ENCODE data around the gene RBMS1. TPM values are rescaled to one million over a fixed set of nuclear protein-coding genes. Genes with fewer than 3 reads are reported as not detected.
A peak's percentile ranks its signal among the peaks of the same experiment; 100 is the strongest.

The RBMS1 gene
- total RNA-seq, 4 donors from 2014 or later: 26.3 to 52.5 (median 37.5) TPM

GRCh38 chr2:160289126-160289525 is 204.5 kb downstream of the RBMS1 start:
- no peak overlapping the region for H3K4me3 ChIP-seq
- DNase-seq: no peak
- no peak for TF ChIP-seq POLR2A (IDR thresholded peaks at IDR 0.05)
- peaks cover 2 to 43% (median 22%) of the 10 kb centered on the region in 3 donors for H3K4me1 ChIP-seq
- H3K27ac ChIP-seq: peak overlapping the region in 3 of 4 donors; percentile 21 to 62 (median 43)
- WGBS, 2 donors: 65 to 77% methylated on average over 1 of the region's 1 CpG
- no peaks in the 10 kb centered on the region for H3K27me3 ChIP-seq
- H3K9me3 ChIP-seq: no peaks in the 10 kb centered on the region
- peaks cover 0 to 44% (median 9%) of the 10 kb centered on the region in 3 donors for H3K36me3 ChIP-seq
- intact Hi-C loops (cut with DNase I): no loop called here

- Histone ChIP-seq H3K27me3 (no peaks in the 10 kb centered on the region), H3K4me3 (no peak overlapping the region), H3K9me3 (no peaks in the 10 kb centered on the region), H3K27ac (peak overlapping the region in 3 of 4 donors; percentile 21 to 62 (median 43)), H3K36me3 (peaks cover 0 to 50% (median 9%) of the 10 kb centered on the region in 3 donors), H3K4me1 (peaks cover 0 to 35% (median 18%) of the 10 kb centered on the region in 3 donors)
- intact Hi-C loops (cut with DNase I): no loop called here
- 37 to 47% methylated on average over 2 of the region's 2 CpGs for WGBS, 2 donors
- TF ChIP-seq CTCF (IDR thresholded peaks at IDR 0.05) (no peak), POLR2A (IDR thresholded peaks at IDR 0.05) (no peak)
- DNase-seq: no peak
These were observed 205.3 kb downstream of the RBMS1 start for GRCh38 chr2:160288324-160288723.

GRCh38 chr2:160287476-160287875 is 206.1 kb downstream of the RBMS1 start:
- Histone ChIP-seq H3K9me3 (no peaks in the 10 kb centered on the region), H3K4me1 (peaks cover 0 to 28% (median 18%) of the 10 kb centered on the region in 3 donors), H3K4me3 (no peak overlapping the region), H3K27ac (no peak overlapping the region), H3K36me3 (peaks cover 0 to 50% (median 9%) of the 10 kb centered on the region in 3 donors), H3K27me3 (no peaks in the 10 kb centered on the region)
- 59 to 70% methylated on average over 3 of the region's 3 CpGs for WGBS, 2 donors
- intact Hi-C loops (cut with DNase I): no loop called here
- no peak for DNase-seq
- TF ChIP-seq CTCF (IDR thresholded peaks at IDR 0.05) (no peak), POLR2A (IDR thresholded peaks at IDR 0.05) (no peak)

GRCh38 chr2:160286551-160286950 is 207.1 kb downstream of the RBMS1 start:
- Histone ChIP-seq H3K27me3 (no peaks in the 10 kb centered on the region), H3K9me3 (no peaks in the 10 kb centered on the region), H3K36me3 (peaks cover 0 to 59% (median 9%) of the 10 kb centered on the region in 3 donors), H3K4me3 (no peak overlapping the region), H3K27ac (no peak overlapping the region), H3K4me1 (peaks cover 0 to 28% (median 18%) of the 10 kb centered on the region in 3 donors)
- TF ChIP-seq POLR2A (IDR thresholded peaks at IDR 0.05) (no peak), CTCF (IDR thresholded peaks at IDR 0.05) (no peak)
- no peak for DNase-seq
- intact Hi-C loops (cut with DNase I): no loop called here
- WGBS, 2 donors: 86 to 94% methylated on average over 5 of the region's 5 CpGs

GRCh38 chr2:160283675-160284074 is 209.9 kb downstream of the RBMS1 start:
- Histone ChIP-seq H3K4me1 (peaks cover 7 to 26% (median 11%) of the 10 kb centered on the region in 3 donors), H3K4me3 (no peak overlapping the region), H3K27me3 (no peaks in the 10 kb centered on the region), H3K27ac (no peak overlapping the region), H3K9me3 (no peaks in the 10 kb centered on the region), H3K36me3 (peaks cover 0 to 74% (median 9%) of the 10 kb centered on the region in 3 donors)
- TF ChIP-seq CTCF (IDR thresholded peaks at IDR 0.05): no peak
- intact Hi-C loops (cut with DNase I): no loop called here
- no peak for DNase-seq

- no peak overlapping the region for H3K4me3 ChIP-seq
- TF ChIP-seq POLR2A (IDR thresholded peaks at IDR 0.05) (no peak), CTCF (IDR thresholded peaks at IDR 0.05) (no peak)
- no peaks in the 10 kb centered on the region for H3K9me3 ChIP-seq
- no peaks in the 10 kb centered on the region for H3K27me3 ChIP-seq
- H3K27ac ChIP-seq: no peak overlapping the region
- peaks cover 3 to 21% (median 7%) of the 10 kb centered on the region in 3 donors for H3K4me1 ChIP-seq
- DNase-seq: no peak
- 85 to 96% methylated on average over 2 of the region's 2 CpGs for WGBS, 2 donors
- intact Hi-C loops (cut with DNase I): no loop called here
- H3K36me3 ChIP-seq: peaks cover 7 to 87% (median 23%) of the 10 kb centered on the region in 3 donors
These were observed 211.5 kb downstream of the RBMS1 start for GRCh38 chr2:160282063-160282580.

All from esophagus squamous epithelium (tissue), 5 donors.